ENCODE results near the gene LYZL1. TPM values are rescaled to one million over a fixed set of nuclear protein-coding genes. Genes with fewer than 3 reads are reported as not detected.

The LYZL1 gene
- total RNA-seq, 2 experiments from 2014 or later = not detected

- Mint-ChIP-seq H3K4me1 (ENCODE audit: low read depth) (no peaks in the 10 kb centered on the region), H3K27me3 (peaks cover 16% of the 10 kb centered on the region), H3K27ac (no peak overlapping the region), H3K36me3 (ENCODE audit: low read depth) (no peaks in the 10 kb centered on the region), H3K9me3 (no peaks in the 10 kb centered on the region), H3K4me3 (no peak overlapping the region)
- intact Hi-C loops (cut with micrococcal nuclease) = no loop called here
- no peak for TF ChIP-seq CTCF (IDR thresholded peaks at IDR 0.05)
- CTCF ChIA-PET = no interaction called here
- POLR2A ChIA-PET = no interaction called here
- ATAC-seq (no peak), DNase-seq (peak; percentile 2)
Observed at GRCh38 chr10:29254123-29255046, 34.5 kb upstream of the LYZL1 start.

- ATAC-seq (no peak), DNase-seq (no peak)
- H3K27ac Mint-ChIP-seq = no peak overlapping the region
- H3K4me1 Mint-ChIP-seq (ENCODE audit: low read depth) = no peaks in the 10 kb centered on the region
- no peak overlapping the region for H3K4me3 Mint-ChIP-seq
- CTCF ChIA-PET = no interaction called here
- no peak for TF ChIP-seq CTCF (IDR thresholded peaks at IDR 0.05)
- intact Hi-C loops (cut with micrococcal nuclease) = no loop called here
- POLR2A ChIA-PET = no interaction called here
- H3K36me3 Mint-ChIP-seq (ENCODE audit: low read depth) = no peaks in the 10 kb centered on the region
- no peaks in the 10 kb centered on the region for H3K9me3 Mint-ChIP-seq
- peaks cover 12% of the 10 kb centered on the region for H3K27me3 Mint-ChIP-seq
Observed at GRCh38 chr10:29255104-29255503, 33.8 kb upstream of the LYZL1 start.

- peaks cover 12% of the 10 kb centered on the region for H3K27me3 Mint-ChIP-seq
- no peaks in the 10 kb centered on the region for H3K9me3 Mint-ChIP-seq
- no peak overlapping the region for H3K4me3 Mint-ChIP-seq
- H3K27ac Mint-ChIP-seq = no peak overlapping the region
- H3K4me1 Mint-ChIP-seq (ENCODE audit: low read depth) = no peaks in the 10 kb centered on the region
- DNase-seq (no peak), ATAC-seq (no peak)
- no peak for TF ChIP-seq CTCF (IDR thresholded peaks at IDR 0.05)
- no peaks in the 10 kb centered on the region for H3K36me3 Mint-ChIP-seq (ENCODE audit: low read depth)
- ChIA-PET CTCF (no interaction called here), POLR2A (no interaction called here)
- intact Hi-C loops (cut with micrococcal nuclease) = no loop called here
Observed at GRCh38 chr10:29256019-29256418, 32.9 kb upstream of the LYZL1 start.

GRCh38 chr10:29256586-29256985 is 32.3 kb upstream of the LYZL1 start:
- TF ChIP-seq CTCF (IDR thresholded peaks at IDR 0.05) = no peak
- ChIA-PET POLR2A (no interaction called here), CTCF (no interaction called here)
- Mint-ChIP-seq H3K27ac (no peak overlapping the region), H3K4me3 (no peak overlapping the region), H3K9me3 (no peaks in the 10 kb centered on the region), H3K27me3 (peaks cover 13% of the 10 kb centered on the region), H3K4me1 (ENCODE audit: low read depth) (no peaks in the 10 kb centered on the region), H3K36me3 (ENCODE audit: low read depth) (no peaks in the 10 kb centered on the region)
- no peak for DNase-seq
- no peak for ATAC-seq
- intact Hi-C loops (cut with micrococcal nuclease) = no loop called here

GRCh38 chr10:29257106-29257783 is 31.6 kb upstream of the LYZL1 start:
- CTCF ChIA-PET = no interaction called here
- H3K27ac Mint-ChIP-seq = no peak overlapping the region
- H3K4me1 Mint-ChIP-seq (ENCODE audit: low read depth) = no peaks in the 10 kb centered on the region

More at GRCh38 chr10:29257106-29257783, 31.6 kb upstream of the LYZL1 start:
- no peak for TF ChIP-seq CTCF (IDR thresholded peaks at IDR 0.05)
- Mint-ChIP-seq H3K36me3 (ENCODE audit: low read depth) (no peaks in the 10 kb centered on the region), H3K4me3 (no peak overlapping the region), H3K27me3 (peaks cover 14% of the 10 kb centered on the region), H3K9me3 (no peaks in the 10 kb centered on the region)
- ATAC-seq (no peak), DNase-seq (no peak)
- POLR2A ChIA-PET = no interaction called here
- intact Hi-C loops (cut with micrococcal nuclease) = no loop called here

Measured in activated CD8-positive, alpha-beta T cell treated with anti-CD3 and anti-CD28 coated beads for 36 hours (primary cell).